Activated naive CD4-positive, alpha-beta T cell (primary cell): Measurements from ENCODE around the gene BCAS1.

Source experiments
- DNase-seq, 4 experiments: peaks; one replicate each; lab custom pipeline; 2025; lab: John Stamatoyannopoulos, UW

BCAS1 gene

GRCh38 chr20:54070187-54070987 is at the start of gene BCAS1:
Gene BCAS1, minus strand, starts transcription at chr20:54070594. Its CDS starts 11,876 bp downstream, at chr20:54058718.
- DNase-seq: no peak

DNA sequence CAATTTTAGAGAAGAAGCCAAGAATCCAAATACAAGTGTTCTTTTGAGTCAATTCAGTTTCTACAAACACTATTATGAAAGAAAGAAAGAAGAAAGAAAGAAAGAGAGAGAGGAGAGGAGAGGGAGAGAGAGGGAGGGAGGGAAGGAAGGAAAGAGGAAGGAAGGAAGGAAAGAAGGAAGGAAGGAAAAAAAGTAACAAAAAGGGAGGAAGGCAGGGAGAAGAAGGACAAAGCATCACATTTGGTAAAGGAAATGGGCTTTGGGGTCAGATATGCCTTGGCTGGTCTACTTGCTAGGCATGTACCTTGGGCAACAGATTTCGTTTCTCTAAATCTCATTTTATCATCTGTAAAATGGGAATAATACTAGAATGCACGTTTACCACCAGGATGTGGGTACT is 49.4 kb upstream of the BCAS1 start:
- DNase-seq: no peak

GRCh38 chr20:54118220-54119001 is 48.0 kb upstream of the BCAS1 start:
- no peak for DNase-seq

- no peak for DNase-seq
Observed at GRCh38 chr20:54116550-54117235, 46.3 kb upstream of the BCAS1 start.

DNA sequence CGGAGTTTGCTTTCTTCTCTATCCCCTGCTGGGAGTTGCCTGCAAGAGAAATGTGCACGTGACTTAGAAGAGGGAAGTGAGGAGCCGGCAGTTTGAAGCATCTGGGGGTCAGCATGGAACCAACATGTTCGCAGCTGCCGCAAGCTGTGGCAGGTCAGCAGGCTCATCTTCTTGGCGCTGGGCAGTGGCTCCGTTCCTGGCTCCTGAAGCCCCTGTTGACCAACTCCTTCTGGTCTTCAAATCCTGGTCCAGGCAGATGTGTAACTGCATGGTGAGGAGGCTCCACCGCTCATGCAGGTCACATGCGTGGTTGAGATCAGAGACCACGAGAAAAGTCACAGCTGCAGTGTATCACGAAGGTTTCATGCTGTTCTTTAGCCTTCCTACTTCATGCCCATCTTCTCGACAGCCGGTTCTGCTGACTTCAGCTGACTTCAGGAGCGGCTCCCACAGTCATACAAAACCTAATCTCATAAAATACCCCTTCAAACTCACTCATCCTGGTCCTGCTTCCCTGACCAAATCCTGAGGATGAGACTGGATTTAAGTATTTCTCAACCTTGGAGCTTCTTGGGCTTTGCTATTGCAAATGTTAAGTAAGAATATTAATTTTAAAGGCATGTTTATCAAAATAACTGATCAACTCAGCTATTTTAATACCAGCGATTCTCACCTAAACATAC is 44.9 kb upstream of the BCAS1 start:
- DNase-seq: no peak

DNA sequence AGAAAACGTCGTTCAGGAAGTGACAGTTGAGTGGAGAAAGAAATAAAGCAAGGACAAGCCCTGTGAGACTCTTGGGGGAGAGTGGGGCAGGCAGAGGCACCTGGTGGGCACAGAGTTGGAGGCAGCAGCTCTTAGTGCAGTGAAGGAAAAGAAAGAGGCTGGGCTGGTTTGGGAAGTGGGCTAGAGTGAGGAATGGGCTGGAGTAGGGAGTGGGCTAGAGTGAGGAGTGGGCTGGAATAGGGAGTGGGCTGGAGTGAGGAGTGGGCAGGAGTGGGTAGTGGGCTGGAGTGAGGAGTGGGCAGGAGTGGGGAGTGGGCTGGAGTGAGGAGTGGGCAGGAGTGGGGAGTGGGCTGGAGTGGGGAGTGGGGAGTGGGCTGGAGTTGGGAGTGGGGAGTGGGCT is 43.7 kb upstream of the BCAS1 start:
- DNase-seq: no peak

- DNase-seq: no peak
Observed at GRCh38 chr20:54113566-54113965, 43.2 kb upstream of the BCAS1 start.

GRCh38 chr20:54112221-54112884 is 42.0 kb upstream of the BCAS1 start:
- DNase-seq: no peak

DNA sequence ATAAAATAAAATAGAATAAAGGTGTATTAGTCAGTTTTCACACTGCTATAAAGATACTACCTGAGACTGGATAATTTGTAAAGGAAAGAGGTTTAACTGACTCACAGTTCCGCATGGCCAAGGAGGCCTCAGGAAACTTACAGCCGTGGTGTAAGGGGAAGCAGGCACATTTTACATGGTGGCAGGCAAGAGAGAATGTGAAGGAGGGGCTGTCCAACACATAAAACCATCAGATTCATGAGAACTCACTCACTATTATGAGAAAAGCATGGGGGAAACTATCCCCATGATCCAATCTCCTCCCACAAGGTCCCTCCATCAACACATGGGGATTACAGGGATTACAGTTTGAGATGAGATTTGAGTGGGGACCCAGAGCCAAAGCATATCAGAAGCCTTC is 41.1 kb upstream of the BCAS1 start:
- no peak for DNase-seq

DNA sequence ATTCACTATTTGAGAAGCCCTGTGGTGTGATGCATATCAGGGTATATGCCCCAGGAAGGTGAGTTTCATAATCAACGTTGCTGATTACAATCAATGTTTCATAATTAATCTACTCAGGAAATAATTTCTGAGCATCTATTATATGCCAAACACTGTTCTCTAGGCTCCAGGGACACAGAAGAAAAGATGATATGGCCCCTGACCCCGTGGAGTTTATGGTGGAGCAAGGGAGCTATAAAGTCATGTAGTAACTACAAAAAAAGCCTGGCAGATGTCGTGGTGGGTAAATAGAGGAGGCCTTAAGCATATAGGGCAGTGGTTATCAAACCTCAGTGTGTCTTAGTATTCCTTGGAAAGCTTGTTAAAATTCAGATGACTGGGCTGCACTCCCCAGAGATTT is 40.1 kb upstream of the BCAS1 start:
- no peak for DNase-seq

DNA sequence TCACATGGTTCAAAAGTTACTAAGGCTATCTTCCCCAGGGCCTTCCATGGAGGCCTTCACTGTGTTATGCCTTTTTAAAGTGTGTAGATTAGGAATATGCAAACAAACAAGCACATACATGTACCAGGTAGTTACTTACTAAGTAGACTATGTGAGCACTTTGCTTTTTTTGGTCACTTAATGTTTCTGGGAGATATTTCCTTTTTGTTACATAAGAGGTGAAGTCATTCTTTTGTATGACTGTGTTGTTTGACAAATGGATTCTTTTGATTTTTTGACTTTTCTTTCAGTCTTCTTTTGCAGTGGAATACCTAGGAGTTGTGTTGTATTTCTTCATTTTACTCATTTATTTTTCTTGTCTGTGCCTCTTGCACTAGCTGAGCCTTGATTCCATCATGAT is 39.6 kb upstream of the BCAS1 start:
- DNase-seq: no peak

DNA sequence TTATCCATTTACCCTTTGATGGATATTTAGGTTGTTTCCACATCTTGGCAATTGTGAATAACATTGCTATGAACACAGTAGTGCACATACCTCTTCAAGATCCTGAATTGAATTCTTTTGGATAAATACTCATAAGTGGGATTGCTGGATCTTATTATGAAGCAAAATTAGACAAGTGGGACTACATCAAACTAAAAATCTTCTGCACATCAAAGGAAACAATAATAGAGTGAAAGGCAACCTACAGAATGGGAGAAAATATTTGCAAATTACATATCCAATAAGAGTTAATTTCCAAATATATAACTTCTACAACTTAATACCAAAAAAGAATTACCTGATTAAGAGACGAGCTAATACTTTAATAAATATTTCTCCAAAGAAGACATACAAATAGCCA is 38.4 kb upstream of the BCAS1 start:
- no peak for DNase-seq

GRCh38 chr20:54108326-54108642 is 37.9 kb upstream of the BCAS1 start:
- DNase-seq: no peak

- no peak for DNase-seq
Observed at GRCh38 chr20:54107600-54108325, 37.4 kb upstream of the BCAS1 start.

DNA sequence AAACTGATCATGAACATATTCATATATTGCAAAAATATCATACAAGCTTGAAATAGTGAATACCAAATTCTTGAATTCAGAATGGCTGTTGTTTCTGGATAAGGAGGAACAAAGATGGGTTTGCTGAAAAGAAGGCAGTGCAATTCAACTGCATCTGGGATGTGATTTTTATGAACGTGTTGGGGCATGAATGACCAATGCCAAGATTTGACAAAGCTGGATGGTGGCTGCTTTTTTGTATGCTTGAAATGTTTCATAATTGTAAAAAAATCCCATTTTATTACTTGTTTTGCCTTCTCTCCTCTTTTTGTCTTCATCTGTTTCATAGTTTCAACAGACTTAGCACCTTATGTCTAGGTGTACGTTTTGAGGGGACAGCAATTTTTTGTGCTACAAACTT is 36.8 kb upstream of the BCAS1 start:
- no peak for DNase-seq

DNA sequence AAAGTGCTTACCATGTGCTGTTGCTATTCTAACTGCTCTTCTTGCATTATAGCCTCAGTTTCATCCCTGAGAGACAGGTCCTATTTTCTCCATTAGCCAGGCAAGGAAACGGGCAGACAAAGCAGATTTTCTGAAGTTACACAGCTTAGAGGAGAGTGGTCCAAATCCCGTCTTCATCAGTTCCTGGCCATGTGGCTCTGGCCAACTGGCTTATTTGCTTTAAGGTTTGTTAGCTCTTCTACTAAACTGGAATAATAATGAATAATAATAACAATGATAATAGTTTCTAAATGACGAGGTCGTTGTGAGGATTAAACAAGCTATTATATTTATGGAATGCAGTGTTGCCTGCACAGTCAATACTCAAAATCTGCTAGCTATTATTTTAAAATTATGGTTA is 35.8 kb upstream of the BCAS1 start:
- DNase-seq: no peak

- no peak for DNase-seq
Observed at GRCh38 chr20:54105653-54106052, 35.3 kb upstream of the BCAS1 start.

DNA sequence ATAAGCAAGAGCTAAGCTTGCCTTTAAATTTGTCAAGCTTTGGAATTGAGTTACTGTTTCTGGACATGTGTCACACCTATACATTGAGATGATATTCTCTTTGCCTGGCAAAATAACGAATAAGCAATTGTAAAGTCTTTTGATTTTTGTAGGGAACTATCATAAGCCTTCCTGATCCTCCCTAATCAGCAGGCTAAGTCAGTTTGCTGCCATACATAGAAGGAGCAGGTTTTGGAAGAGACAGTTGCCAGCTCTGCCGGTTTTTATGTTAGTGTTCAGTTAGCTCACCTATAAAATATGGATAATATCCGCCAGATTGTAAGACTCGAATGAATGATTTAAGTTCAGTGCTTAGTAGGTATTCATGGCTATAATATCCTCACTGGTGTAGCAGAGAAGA is 34.4 kb upstream of the BCAS1 start:
- DNase-seq: no peak

DNA sequence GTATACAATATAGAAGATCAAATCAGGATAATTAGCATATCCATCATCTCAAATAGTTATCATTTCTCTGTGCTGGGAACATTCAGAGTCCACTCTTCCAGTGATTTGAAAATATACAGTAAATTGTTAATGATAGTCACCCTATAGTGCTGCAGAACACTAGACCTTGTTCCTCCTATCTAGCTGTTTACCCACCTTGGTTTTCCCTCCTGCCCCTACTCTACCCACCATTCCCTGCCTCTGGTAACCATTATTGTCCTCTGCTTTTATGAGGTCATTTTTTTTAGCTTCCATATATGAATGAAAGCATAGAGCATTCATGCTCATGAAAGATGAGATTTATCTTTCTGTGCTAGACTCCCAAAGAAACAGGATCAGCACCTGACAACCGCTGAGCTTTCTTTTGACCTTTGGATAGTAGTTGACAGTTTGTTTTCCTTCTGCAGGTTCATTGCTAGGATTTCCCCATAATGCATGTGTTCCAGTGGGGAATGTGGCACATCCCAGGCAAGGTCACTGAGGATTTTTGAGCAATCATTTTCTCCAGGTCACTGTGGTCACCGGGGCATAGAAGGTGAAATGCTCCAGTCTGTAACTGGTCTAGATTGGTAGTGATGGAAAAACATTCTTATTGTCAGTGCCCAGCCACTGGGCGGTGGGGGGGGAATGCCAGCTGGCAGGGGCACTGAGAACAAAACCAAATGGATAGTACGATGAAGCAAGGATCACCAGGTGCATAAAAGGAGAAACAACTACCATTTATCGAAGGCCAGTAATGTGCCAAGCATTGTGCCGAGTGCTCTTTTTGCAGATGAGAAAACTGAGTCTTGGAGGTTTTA is 33.6 kb upstream of the BCAS1 start:
- no peak for DNase-seq

DNA sequence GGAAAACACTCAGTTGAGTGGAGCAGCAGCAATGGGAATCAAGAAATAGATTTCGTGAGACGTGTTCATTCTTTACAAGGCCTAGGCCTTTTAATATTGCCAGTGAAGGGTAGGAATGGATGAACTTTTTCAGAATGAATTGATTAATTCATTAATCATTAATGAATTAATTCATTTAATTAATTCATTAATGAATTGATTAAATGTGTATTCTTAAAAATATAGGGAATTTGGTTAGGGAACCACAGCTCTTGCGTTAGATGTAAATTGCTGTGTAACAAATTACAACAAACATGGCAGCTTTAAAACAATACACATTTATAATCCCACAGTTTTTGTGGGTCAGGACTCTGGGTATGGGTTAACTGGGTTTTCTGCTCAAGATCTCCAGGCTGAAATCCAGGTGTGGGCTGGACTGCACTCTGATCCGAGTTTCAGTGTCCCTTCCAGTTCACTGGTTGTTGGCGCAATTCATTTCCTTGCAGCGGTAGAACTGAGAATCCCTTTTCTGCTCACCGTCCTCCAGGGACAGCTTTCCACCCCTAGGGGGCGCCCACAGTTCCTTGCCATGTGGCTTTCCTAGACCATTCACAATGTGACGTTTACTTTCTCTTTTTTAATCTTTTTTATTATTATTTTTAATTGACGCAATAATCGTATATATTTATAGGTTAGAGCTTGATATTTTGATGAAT is 32.8 kb upstream of the BCAS1 start:
- DNase-seq: peak; percentile 28 to 56 (median 48)
